ENCODE data around the gene SMIM38. TPM values are rescaled to one million over a fixed set of nuclear protein-coding genes. Genes with fewer than 3 reads are reported as not detected.

Gene SMIM38
- total and polyA plus RNA-seq, 9 of the 15 experiments (the other 6 are each of a cell fraction or from before 2014, with no cell fraction given): 0.07 to 1.2 (median 0.21) TPM; not detected in 2

- no peak for TF ChIP-seq ARID4B (CRISPR knock-in tag; IDR thresholded peaks at IDR 0.05)
These were observed 11.6 kb downstream of the SMIM38 start (continued) for GRCh38 chr11:69167130-69167915.

GRCh38 chr11:69167916-69168691 lies 12.4 kb downstream of the SMIM38 start:
- no peaks in the 10 kb centered on the region for H3K36me3 ChIP-seq (ENCODE audit: control insufficient read depth, insufficient read depth, low read length)
- H3K9ac ChIP-seq (ENCODE audit: insufficient read depth in 1 of 2, low read depth in 2 of 2, low read length in 2 of 2): no peak overlapping the region
- peaks cover 2 to 37% of the 10 kb centered on the region in 2 experiments; a peak in 3 of 5 replicates for H3K27me3 ChIP-seq (ENCODE audit: control insufficient read depth in 2 of 2, insufficient read depth in 2 of 2, low read length in 2 of 2)
- DNase-seq (ENCODE audit: extremely low read depth in 1 of 4, low spot score in 3 of 4): no peak
- H3K9me3 ChIP-seq (replicated peaks; ENCODE audit: control insufficient read depth, insufficient read depth, low read depth, low read length): no peaks in the 10 kb centered on the region
- WGBS (ENCODE audit: insufficient coverage, low coverage, missing lambda C conversion rate): 5% methylated on average over 8 of the region's 9 CpGs
- TF ChIP-seq ARID3B (CRISPR knock-in tag; IDR thresholded peaks at IDR 0.05; ENCODE audit: borderline replicate concordance) (no peak), NR0B1 (IDR thresholded peaks at IDR 0.05; ENCODE audit: partially characterized antibody) (no peak), FOXO4 (CRISPR knock-in tag; IDR thresholded peaks at IDR 0.05) (no peak), CEBPG (CRISPR knock-in tag; IDR thresholded peaks at IDR 0.05) (no peak), CEBPG (tag; conservative IDR thresholded peaks at IDR 0.05 in 1 of 2, IDR thresholded peaks at IDR 0.05 in 1 of 2) (0 out of 4 replicates have a peak, but pooled peaks of 1 of the 2 experiments have one; percentile 18), PRMT5 (CRISPR knock-in tag; IDR thresholded peaks at IDR 0.05) (no peak)
- no peak overlapping the region for H3K4me2 ChIP-seq (ENCODE audit: insufficient read depth, low read length)
- ATAC-seq: no peak
- ChIA-PET POLR2A (no interaction called here), CTCF (ENCODE audit: low intra/inter-chr PET ratio) (no interaction called here)
- in situ Hi-C loops (cut with MboI) (no loop called here), intact Hi-C loops (cut with micrococcal nuclease) (no loop called here)
- no peak overlapping the region for H3K27ac ChIP-seq (ENCODE audit: extremely low read depth, low read depth, low read length)
- no peak for FAIRE-seq
- BruUV-seq (replicated peaks): no TSS peak
- no peaks in the 10 kb centered on the region for H3K9me1 ChIP-seq (ENCODE audit: control insufficient read depth, insufficient read depth, low read length)
- no peaks in the 10 kb centered on the region for H3K79me2 ChIP-seq (ENCODE audit: control insufficient read depth, insufficient read depth, low read length)
- no peak overlapping the region for H3K4me3 ChIP-seq
- no peaks in the 10 kb centered on the region for H4K20me1 ChIP-seq (replicated peaks; ENCODE audit: control insufficient read depth, insufficient read depth, low read length)
- no peak overlapping the region for H2AFZ ChIP-seq (ENCODE audit: low read depth, low read length)
- peaks cover 6 to 7% of the 10 kb centered on the region in 2 experiments; a peak in 3 of 5 replicates for H3K4me1 ChIP-seq (replicated peaks in 1 of 2; ENCODE audit: control insufficient read depth in 2 of 2, insufficient read depth in 2 of 2, low read length in 2 of 2)
